Erythroblast (primary cell): Measurements from ENCODE around the gene PLAAT2.

Experiments
- DNase-seq, 2 experiments: peaks; one replicate each; lab custom pipeline; 2025; lab: John Stamatoyannopoulos, UW
- GATA1 ChIP-seq: IDR thresholded peaks from 2 replicates; pipeline ENCODE4 v1.6.1; 2011; ENCODE audit warnings: low read depth, mild to moderate bottlenecking, control low read depth, low read length, moderate library complexity
- POLR2A ChIP-seq: IDR thresholded peaks from 2 replicates; pipeline ENCODE4 v1.6.1; 2011; ENCODE audit warnings: mild to moderate bottlenecking, low read length

The PLAAT2 gene

GRCh38 chr11:63527667-63528066 is 35.5 kb downstream of the PLAAT2 start:
- no peak for TF ChIP-seq POLR2A
- TF ChIP-seq GATA1, result no peak
- no peak for DNase-seq

- no peak for DNase-seq
Measured at GRCh38 chr11:63523151-63523550, 40.0 kb downstream of the PLAAT2 start.

GRCh38 chr11:63521896-63522295 is 41.3 kb downstream of the PLAAT2 start:
- DNase-seq, result no peak
- TF ChIP-seq POLR2A (no peak), GATA1 (no peak)

More at GRCh38 chr11:63523151-63523550, 40.0 kb downstream of the PLAAT2 start:
- no peak for TF ChIP-seq POLR2A
- no peak for TF ChIP-seq GATA1

GRCh38 chr11:63520606-63521170 is 42.5 kb downstream of the PLAAT2 start:
- DNase-seq, result no peak
- TF ChIP-seq POLR2A, result no peak
- TF ChIP-seq GATA1, result no peak

GRCh38 chr11:63518548-63518947 is 44.6 kb downstream of the PLAAT2 start:
- TF ChIP-seq POLR2A, result no peak
- TF ChIP-seq GATA1, result no peak
- DNase-seq, result no peak

- TF ChIP-seq POLR2A (no peak), GATA1 (no peak)
- DNase-seq, result peak; percentile 61 to 83
Measured at GRCh38 chr11:63517156-63517555, 46.0 kb downstream of the PLAAT2 start.

- no peak for TF ChIP-seq GATA1
- no peak for TF ChIP-seq POLR2A
- no peak for DNase-seq
Measured at GRCh38 chr11:63516109-63516508, 47.1 kb downstream of the PLAAT2 start.

- TF ChIP-seq POLR2A, result no peak
- TF ChIP-seq GATA1, result no peak
Measured at GRCh38 chr11:63512816-63513215, 50.4 kb downstream of the PLAAT2 start.

GRCh38 chr11:63511048-63511748 is 52.0 kb downstream of the PLAAT2 start:
- TF ChIP-seq GATA1 (no peak), POLR2A (no peak)
- DNase-seq, result no peak

More at GRCh38 chr11:63512816-63513215, 50.4 kb downstream of the PLAAT2 start:
- DNase-seq, result no peak

- no peak for TF ChIP-seq GATA1
- TF ChIP-seq POLR2A, result no peak
- no peak for DNase-seq
Measured at GRCh38 chr11:63510360-63511047, 52.7 kb downstream of the PLAAT2 start.

GRCh38 chr11:63508745-63509144 is 54.4 kb downstream of the PLAAT2 start:
- no peak for TF ChIP-seq POLR2A
- TF ChIP-seq GATA1, result no peak

GRCh38 chr11:63508009-63508408 is 55.2 kb downstream of the PLAAT2 start:
- TF ChIP-seq GATA1, result no peak
- TF ChIP-seq POLR2A, result no peak
- DNase-seq, result peak; percentile 71 to 73

More at GRCh38 chr11:63508745-63509144, 54.4 kb downstream of the PLAAT2 start:
- DNase-seq, result no peak

GRCh38 chr11:63507511-63507910 is 55.7 kb downstream of the PLAAT2 start:
- TF ChIP-seq POLR2A (no peak), GATA1 (no peak)
- DNase-seq, result no peak

- TF ChIP-seq POLR2A (no peak), GATA1 (no peak)
- DNase-seq, result no peak
Measured at GRCh38 chr11:63506876-63507275, 56.3 kb downstream of the PLAAT2 start.
